ENCODE data around the gene MCRIP1.

Gene MCRIP1

DNA sequence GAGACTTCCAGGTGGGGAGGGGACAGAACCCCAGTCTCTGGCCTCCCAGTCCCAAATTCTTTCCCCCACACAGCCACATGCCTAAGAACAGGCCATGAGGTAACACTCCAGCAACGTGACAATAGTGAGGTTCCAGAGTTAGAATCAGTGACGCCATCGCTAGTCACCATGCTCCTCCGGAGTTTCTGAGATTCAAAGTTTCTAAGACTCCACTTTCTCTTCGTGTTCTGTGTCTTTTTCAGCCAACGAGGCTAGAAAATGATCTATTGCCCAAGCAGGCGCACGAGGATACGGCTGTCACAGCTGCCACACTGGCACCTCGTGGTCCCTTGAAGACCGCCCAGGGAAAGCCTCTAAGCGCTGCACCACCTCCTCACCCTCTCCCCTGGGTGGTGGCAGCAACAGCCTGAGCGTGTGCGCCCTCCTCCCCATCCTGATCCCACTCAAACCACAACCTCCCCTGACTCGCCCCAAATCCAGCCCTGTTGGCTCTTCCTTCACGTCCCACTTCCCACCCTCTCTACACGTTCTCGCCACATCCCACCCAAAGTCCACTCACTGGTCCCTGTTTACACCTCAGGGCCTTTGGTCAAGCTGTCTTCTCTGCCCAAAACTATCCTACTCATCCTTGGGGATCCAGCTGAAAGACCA lies 1.0 kb downstream of the MCRIP1 start:
- no peak for DNase-seq (ENCODE audit: low read depth)
- TF ChIP-seq, protein P1, sequence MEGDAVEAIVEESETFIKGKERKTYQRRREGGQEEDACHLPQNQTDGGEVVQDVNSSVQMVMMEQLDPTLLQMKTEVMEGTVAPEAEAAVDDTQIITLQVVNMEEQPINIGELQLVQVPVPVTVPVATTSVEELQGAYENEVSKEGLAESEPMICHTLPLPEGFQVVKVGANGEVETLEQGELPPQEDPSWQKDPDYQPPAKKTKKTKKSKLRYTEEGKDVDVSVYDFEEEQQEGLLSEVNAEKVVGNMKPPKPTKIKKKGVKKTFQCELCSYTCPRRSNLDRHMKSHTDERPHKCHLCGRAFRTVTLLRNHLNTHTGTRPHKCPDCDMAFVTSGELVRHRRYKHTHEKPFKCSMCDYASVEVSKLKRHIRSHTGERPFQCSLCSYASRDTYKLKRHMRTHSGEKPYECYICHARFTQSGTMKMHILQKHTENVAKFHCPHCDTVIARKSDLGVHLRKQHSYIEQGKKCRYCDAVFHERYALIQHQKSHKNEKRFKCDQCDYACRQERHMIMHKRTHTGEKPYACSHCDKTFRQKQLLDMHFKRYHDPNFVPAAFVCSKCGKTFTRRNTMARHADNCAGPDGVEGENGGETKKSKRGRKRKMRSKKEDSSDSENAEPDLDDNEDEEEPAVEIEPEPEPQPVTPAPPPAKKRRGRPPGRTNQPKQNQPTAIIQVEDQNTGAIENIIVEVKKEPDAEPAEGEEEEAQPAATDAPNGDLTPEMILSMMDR (IDR thresholded peaks at IDR 0.05; ENCODE audit: low read length, missing control alignments): no peak
- peak overlapping the region; percentile 72 for H3K4me3 ChIP-seq (replicated peaks; ENCODE audit: low read depth, low read length)

DNA sequence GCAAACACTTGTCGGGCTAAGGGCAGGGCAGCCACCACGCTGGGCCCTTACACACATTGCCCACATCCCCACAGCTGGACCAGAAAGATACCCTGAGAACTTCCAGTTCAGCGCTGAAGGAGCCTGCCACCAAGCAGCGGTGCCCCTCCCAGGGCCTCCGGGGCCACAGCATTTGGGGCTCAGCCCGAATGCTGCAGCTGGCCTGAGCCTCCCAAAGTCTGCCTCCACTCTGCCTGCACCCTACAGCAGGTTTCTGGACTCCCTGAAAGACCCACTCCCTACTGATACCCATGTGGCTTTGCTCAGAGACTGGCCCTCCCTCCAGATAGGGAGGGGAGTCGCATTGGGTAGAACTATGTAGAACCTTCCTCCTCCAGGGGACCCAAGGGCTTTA lies 1.5 kb downstream of the MCRIP1 start:
- no peak for DNase-seq (ENCODE audit: low read depth)
- TF ChIP-seq, protein P1 (IDR thresholded peaks at IDR 0.05; ENCODE audit: low read length, missing control alignments): no peak
- H3K4me3 ChIP-seq (replicated peaks; ENCODE audit: low read depth, low read length): peak overlapping the region; percentile 72

DNA sequence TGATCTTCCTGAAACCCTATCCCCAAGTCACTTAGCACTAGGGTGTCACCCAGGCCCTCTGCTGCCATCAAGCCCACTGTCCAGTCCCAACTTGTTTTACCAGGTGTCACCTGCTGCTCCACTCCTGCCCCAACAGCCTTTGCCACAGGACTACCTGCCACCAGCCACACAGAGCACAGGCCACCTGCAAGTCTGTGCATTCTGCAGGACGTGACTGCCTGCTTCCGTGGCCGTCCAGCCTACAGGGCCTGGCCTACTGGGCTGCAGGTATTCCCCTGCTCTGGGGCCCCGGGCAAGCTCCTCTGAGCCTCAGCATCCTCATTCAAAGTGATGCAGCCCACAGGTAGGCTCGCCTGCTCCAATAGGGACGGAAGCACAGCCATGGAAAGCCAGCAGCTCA lies 3.2 kb downstream of the MCRIP1 start:
- no peak for DNase-seq (ENCODE audit: low read depth)
- H3K4me3 ChIP-seq (replicated peaks; ENCODE audit: low read depth, low read length): no peak overlapping the region
- TF ChIP-seq, protein P1 (IDR thresholded peaks at IDR 0.05; ENCODE audit: low read length, missing control alignments): no peak

DNA sequence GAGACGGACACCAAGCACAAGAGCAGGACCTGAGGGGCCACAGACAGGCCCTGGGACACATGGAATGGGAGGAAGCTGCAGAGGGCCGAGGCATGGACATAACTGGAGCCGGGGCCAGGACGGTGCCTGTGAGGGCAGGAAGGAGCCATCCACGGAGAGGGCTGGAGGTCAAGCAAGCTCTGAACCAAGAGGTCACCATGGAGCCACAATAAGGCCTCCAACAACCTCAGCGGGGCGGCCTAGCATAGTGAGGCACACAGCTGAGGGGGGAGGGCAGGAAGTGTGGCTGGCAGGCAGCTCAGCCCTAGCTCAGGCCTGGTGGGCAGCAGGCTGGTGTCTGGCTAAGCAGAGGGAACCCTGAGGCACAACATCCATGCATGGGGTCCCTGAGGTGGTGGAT lies 4.4 kb downstream of the MCRIP1 start:
- DNase-seq (ENCODE audit: low read depth): no peak
- TF ChIP-seq, protein P1 (IDR thresholded peaks at IDR 0.05; ENCODE audit: low read length, missing control alignments): no peak
- no peak overlapping the region for H3K4me3 ChIP-seq (replicated peaks; ENCODE audit: low read depth, low read length)

DNA sequence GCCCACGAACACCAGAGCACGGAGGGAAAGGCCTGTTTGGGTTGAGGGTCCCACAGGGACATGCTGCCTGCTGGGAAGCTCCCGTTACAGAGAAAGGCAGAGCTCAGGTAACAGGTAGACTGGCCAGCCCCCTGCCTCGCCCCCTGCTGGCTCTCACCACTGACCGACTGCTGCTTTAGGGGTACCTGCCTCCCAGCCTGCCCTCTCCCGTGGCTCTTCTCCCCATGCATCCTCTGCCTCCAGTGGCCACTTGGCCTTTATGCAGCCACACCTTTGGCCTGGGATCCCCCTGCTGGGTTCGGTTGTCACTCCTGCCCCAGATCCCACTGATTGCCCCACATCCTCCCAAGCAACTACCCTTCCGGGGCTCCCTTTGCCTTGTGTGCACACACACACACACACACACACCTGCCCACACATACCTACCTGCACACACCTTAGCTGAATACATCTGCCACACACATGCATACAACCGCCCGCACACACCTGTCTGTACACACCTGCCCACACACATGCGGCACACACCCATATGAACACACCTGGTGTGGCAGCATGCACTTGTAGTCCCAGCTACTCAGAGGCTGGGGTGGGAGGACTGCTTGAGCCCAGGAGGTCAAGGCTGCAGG lies 7.1 kb downstream of the MCRIP1 start:
- TF ChIP-seq, protein P1 (IDR thresholded peaks at IDR 0.05; ENCODE audit: low read length, missing control alignments): no peak
- no peak overlapping the region for H3K4me3 ChIP-seq (replicated peaks; ENCODE audit: low read depth, low read length)

DNA sequence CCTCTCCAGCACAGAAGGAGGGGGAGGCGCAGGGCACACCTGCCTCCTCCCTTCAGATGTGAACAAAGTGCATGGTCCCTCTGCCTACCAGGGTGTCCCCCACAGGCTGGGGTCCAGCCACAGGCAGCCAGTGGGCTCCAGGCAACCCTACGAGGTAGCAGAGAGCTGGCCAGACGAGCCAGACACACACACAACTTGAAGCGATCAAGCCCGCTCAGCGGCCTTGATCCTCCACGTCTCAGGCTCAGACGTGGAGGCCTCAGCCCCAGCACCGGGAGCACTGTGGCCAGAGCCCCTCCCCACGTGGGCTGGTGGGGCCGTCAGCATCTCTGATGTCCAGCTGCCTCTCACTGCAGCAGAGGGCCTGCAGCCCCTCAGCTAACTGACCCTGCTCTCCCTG lies 8.5 kb downstream of the MCRIP1 start:
- no peak for DNase-seq (ENCODE audit: low read depth)
- no peak overlapping the region for H3K4me3 ChIP-seq (replicated peaks; ENCODE audit: low read depth, low read length)
- TF ChIP-seq, protein P1 (IDR thresholded peaks at IDR 0.05; ENCODE audit: low read length, missing control alignments): no peak

More for the DNA sequence above, 7.1 kb downstream of the MCRIP1 start:
- no peak for DNase-seq (ENCODE audit: low read depth)

Data from fibroblast of pulmonary artery (primary cell).